Stimulated activated CD8-positive, alpha-beta memory T cell treated with anti-CD3 and anti-CD28 coated beads, Interleukin-7, amount 100 ng/mL, for 24 hours (primary cell): Measurements from ENCODE around the gene GRIN1.

ENCODE experiments used
- DNase-seq: peaks from one replicate; pipeline ENCODE4 v3.0.0-alpha.2; 2020; ENCODE audit warnings: low read depth

The GRIN1 gene

DNA sequence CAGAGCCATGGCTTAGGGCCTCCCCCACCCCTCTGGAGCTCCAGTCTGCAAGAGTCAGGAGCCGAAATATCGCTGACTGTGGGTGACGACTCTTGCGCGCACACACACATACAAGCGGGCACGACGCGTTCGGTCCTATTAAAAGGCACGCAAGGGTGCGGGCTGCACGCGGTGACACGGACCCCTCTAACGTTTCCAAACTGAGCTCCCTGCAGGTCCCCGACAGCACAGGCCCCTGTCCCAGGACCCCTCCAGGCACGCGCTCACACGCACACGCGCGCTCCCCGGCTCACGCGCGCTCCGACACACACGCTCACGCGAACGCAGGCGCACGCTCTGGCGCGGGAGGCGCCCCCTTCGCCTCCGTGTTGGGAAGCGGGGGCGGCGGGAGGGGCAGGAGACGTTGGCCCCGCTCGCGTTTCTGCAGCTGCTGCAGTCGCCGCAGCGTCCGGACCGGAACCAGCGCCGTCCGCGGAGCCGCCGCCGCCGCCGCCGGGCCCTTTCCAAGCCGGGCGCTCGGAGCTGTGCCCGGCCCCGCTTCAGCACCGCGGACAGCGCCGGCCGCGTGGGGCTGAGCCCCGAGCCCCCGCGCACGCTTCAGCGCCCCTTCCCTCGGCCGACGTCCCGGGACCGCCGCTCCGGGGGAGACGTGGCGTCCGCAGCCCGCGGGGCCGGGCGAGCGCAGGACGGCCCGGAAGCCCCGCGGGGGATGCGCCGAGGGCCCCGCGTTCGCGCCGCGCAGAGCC is at the start of gene GRIN1:
Gene GRIN1 (plus strand): TSS at position 433 of the 746 bp plus-strand sequence. CDS start 333 bp downstream, outside the sequence.
- DNase-seq: no peak

DNA sequence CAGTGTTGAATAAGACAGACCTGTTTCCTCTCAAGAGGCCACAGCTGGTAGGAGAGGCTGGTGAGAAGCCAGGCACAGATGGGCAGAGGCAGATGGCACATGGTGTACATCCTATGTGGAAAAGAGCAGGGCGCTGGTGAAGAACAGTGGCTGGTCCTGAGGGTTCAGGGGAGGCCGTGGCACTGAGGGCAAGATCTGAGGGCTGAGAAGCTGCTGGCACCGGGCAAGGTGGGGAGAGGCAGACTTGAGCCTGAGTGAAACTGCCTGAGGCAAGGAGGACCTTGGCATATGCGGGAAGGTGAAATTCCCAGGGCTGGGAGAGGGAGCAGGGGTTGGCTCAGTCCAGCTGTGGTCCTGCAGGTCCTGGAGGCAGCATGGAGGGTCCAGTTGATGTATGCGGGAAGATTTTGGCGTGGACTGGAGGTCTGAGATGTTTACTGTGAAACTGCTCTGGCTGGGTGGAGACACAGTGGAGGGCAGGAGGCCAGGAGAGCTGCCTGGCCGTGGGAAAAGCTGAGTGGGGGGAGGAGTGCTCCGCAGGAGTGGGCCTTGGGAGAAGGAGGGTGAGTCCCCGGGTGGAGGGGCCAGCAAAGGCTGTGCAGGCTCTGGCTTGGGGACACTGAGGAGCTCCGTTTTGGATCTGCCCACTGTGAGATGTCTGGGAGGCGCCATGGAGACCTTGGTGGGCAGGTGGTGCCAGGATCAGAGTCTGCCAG is 49.6 kb upstream of the GRIN1 start:
- no peak for DNase-seq

DNA sequence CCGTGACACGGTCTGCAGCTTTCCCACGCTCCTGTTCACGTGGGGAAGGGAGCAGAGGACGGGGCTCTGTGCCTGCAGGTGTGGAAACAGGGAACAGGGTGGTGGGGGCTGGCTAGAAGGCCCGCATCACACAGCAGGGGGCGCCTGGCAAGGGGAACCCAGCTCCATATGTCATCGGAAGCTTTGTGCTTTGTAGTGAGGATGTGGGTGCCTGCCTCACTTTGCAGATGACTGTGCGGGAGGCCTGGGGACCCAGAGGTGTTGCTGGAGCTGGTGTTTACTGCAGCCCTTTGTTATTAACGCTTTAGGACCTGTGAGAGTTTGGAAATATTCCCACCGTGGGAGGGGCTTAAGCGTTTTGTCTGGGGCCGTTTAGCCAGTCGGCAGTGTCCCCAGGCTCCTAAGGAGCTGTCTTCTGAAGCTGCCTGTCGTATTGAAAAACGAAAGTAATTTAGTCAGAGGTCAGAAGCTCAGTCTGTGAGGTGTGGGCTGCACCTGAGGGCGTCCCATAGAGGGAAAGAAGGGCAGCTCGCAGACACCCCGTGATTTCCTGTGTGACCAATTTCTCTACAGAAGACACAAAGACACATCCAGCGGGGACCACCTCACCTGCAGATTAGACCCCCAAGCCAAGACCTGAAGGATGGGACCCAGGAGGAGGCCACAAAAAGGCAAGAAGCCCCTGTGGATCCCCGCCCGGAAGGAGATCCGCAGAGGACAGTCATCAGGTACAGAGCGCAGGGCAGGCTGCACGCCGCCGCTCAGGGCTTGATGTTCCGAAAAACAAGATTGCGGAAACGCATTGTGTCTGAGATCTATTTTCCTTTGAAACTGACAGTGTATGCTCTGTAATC is 43.1 kb upstream of the GRIN1 start:
- peak; percentile 61 for DNase-seq

- DNase-seq: no peak
These were observed 42.0 kb upstream of the GRIN1 start for GRCh38 chr9:137096785-137097546.

DNA sequence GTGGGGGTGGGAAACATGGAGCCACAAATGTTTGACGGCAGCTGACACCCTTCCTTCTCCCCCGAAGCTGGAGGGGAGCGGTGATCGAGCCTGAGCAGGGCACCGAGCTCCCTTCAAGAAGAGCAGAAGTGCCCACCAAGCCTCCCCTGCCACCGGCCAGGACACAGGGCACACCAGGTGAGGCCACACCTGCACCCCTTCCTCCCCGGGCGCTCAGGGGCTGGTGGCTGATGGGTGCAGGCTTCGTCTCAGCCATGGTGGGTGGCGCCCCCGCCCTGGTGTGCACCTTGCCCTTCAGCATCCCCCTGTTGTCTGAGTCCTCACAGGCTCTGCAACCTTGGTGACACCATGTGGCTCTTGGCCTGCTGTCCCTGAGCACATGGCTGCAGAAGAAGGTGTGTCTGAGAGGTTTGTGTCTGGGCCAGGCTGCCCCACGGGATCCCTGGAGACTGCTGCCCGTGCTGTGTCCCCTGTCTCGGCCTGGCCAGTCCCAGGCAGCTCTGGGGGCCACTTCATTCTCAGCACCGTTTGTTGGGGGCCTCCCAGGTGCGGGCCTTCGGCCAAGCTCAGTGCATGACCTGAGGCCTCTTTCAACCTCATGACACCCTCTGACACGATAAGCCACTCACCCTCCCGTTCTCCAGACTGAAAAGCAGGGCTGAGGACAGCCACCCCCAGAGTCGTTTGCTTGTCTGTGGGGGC is 41.0 kb upstream of the GRIN1 start:
- no peak for DNase-seq

DNA sequence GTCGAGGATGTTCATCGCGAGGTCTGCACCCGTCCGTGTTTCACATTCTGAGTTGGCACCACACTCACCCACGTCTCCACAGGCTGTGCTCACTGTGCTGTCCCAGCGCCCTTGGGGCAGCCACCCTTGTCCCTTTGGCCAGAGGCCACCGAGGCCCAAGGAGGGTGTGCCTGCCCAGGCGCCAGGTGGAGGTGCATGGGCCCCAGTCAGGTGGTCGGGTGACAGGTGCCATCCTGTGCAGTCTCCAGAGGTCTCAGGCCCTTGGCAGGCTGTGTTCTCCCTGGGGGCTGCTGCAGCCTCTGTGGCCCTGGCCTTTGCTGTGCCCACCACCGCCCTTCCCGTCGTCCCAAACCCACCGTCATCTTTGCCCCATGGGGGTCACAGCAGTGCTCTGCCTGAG is 39.7 kb upstream of the GRIN1 start:
- DNase-seq: no peak

GRCh38 chr9:137103206-137103999 is 35.6 kb upstream of the GRIN1 start:
- DNase-seq: no peak

GRCh38 chr9:137105814-137106661 is 32.9 kb upstream of the GRIN1 start:
- no peak for DNase-seq

GRCh38 chr9:137106662-137107250 is 32.2 kb upstream of the GRIN1 start:
- DNase-seq: no peak

GRCh38 chr9:137107312-137107921 is 31.5 kb upstream of the GRIN1 start:
- DNase-seq: no peak

- DNase-seq: no peak
These were observed 31.0 kb upstream of the GRIN1 start for GRCh38 chr9:137107982-137108381.

DNA sequence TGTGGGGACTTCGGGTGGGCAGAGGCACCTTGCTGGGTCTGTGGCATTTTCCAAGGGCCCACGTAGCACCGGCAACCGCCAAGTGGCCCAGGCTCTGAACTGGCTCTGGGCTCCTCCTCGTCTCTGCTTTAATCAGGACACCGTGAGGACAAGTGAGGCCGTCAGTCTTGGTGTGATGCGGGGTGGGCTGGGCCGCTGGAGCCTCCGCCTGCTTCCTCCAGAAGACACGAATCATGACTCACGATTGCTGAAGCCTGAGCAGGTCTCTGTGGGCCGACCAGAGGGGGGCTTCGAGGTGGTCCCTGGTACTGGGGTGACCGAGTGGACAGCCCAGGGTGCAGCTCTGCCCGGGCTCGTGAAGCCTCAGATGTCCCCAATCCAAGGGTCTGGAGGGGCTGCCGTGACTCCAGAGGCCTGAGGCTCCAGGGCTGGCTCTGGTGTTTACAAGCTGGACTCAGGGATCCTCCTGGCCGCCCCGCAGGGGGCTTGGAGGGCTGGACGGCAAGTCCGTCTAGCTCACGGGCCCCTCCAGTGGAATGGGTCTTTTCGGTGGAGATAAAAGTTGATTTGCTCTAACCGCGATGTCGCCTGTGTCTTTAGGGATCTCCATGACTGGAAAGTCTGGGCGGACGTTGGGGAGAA is 30.2 kb upstream of the GRIN1 start:
- DNase-seq: no peak

DNA sequence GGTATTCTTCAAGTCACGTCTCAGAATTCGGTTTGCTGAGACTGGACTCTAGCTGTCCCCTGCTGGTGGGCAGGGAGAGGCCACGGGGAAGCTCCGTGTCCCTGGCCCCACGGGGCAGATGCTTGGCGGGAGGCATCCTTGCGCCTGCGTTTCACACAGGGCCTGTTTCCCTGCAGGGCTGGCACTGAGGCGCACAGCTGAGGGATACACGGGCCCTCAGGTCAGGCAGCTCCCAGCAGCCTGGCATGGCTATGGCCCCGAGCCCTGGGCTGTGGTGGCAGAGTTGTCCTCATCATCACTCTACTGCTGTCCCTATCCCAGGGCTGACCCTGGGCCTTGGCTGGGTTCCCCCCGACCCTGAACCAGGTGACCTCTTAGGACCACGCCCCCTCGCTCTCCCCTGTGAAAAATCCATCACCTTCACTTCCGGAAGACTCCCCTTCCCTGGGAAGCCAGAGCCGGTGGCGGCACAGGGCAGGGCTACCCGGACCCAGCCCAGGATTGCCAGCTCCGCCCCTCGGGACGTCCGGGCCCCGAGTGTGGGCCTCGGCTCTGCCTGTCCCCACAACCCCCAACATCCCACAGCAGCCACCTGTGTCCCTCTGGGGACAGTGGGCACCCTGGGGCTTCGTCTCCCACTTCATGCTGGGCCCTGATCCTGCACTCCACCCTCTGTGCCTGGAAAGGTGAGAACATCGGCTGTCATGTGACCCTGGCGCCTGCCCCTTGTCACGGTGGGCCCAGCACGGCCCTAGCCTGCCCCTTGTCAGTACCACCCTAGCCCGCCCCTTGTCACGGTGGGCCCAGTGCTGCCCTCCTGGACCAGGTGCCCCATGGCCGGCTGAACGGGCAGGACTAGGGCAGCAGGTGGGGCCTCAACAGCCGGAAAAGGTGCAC is 29.5 kb upstream of the GRIN1 start:
- DNase-seq: no peak

- DNase-seq: no peak
These were observed 28.6 kb upstream of the GRIN1 start for GRCh38 chr9:137110147-137110910.

- no peak for DNase-seq
These were observed 27.8 kb upstream of the GRIN1 start for GRCh38 chr9:137110911-137111787.
